Neutrophil (primary cell): ENCODE data around the gene TXNDC11.

Experiments
- H3K27ac ChIP-seq: fragments of 200-600 bp; sonication (generic); 2 replicates; pipeline ENCODE4 v1.5.1; 2016; ENCODE audit warnings: mild to moderate bottlenecking, moderate library complexity
- H3K27me3 ChIP-seq: fragments of 200-600 bp; sonication (generic); 2 replicates; pipeline ENCODE4 v1.6.0; 2016; ENCODE audit warnings: mild to moderate bottlenecking
- H3K36me3 ChIP-seq: fragments of 200-600 bp; sonication (generic); 2 replicates; pipeline ENCODE4 v1.5.1; 2017
- H3K4me1 ChIP-seq, 2 experiments: fragments of 200-600 bp in 1 of 2; sonication (generic) in 1 of 2; 1 replicate in 1 of 2; 2 replicates in 1 of 2; pipeline versions ENCODE4 v1.5.1 to v1.6.1; 2013 to 2016; ENCODE audit warnings: low read depth in 1 of 2, low read length in 1 of 2, mild to moderate bottlenecking in 1 of 2, moderate library complexity in 1 of 2; ENCODE audit not compliant: control insufficient read depth in 1 of 2, insufficient read depth in 1 of 2
- H3K4me3 ChIP-seq, 2 experiments: fragments of 200-600 bp in 1 of 2; sonication (generic) in 1 of 2; 1 replicate in 1 of 2; 2 replicates in 1 of 2; pipeline ENCODE4 v1.5.1; 2013 to 2016; ENCODE audit warnings: low read depth in 1 of 2, low read length in 1 of 2, mild to moderate bottlenecking in 1 of 2, moderate library complexity in 1 of 2
- H3K9me3 ChIP-seq: fragments of 200-600 bp; sonication (generic); 2 replicates; pipeline ENCODE4 v1.5.1; 2016
- TF ChIP-seq, protein P1 (sequence below): fragments of 200-600 bp; sonication (generic); IDR thresholded peaks from 2 replicates; pipeline ENCODE4 v1.5.1; 2016; ENCODE audit warnings: antibody characterized with exemption

Gene TXNDC11

DNA sequence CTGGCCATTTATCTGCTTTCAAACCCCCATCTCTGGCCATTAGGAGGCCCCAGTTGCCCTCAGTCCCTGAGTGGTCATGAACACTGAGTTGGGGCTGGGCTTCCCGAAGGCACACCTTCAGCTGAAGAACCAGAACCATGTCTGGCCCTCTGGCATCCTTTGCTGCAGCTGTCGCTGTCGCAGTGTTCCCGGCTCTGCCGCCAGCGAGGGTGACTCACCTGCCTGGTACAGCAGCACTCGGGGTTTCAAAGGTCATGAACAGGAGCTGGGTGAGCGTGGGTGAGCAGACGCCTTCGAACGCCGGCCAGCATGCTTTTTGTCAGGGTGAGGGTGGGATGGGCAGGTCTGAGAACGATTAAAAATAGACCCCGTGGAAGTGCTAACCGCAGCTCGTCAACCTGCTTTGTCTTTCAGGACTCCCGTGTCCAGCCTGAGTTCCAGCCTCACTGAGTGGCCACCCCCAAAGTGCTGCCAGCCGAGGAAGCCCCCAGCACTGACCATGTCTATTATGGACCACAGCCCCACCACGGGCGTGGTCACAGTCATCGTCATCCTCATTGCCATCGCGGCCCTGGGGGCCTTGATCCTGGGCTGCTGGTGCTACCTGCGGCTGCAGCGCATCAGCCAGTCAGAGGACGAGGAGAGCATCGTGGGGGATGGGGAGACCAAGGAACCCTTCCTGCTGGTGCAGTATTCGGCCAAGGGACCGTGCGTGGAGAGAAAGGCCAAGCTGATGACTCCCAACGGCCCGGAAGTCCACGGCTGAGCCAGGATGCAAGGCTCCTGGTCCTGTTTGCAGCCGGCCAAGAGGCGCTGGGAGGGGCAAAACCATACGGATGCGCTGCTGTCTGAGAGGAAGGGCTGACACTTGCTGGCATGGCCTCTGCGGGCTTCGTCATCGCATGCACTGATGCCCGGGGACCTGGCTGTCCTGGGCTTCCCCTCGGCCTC lies 66.8 kb downstream of the TXNDC11 start:
- H3K36me3 ChIP-seq, result peaks cover 64% of the 10 kb centered on the region
- peak overlapping the region; percentile 89 for H3K27ac ChIP-seq
- no peak overlapping the region for H3K4me3 ChIP-seq

GRCh38 chr16:11674818-11675560 lies 67.7 kb downstream of the TXNDC11 start:
- peaks cover 70 to 77% of the 10 kb centered on the region in 2 experiments for H3K4me1 ChIP-seq

More for the DNA sequence above, 66.8 kb downstream of the TXNDC11 start:
- peaks cover 70 to 77% of the 10 kb centered on the region in 2 experiments for H3K4me1 ChIP-seq
- H3K27me3 ChIP-seq, result no peaks in the 10 kb centered on the region
- TF ChIP-seq, protein P1, sequence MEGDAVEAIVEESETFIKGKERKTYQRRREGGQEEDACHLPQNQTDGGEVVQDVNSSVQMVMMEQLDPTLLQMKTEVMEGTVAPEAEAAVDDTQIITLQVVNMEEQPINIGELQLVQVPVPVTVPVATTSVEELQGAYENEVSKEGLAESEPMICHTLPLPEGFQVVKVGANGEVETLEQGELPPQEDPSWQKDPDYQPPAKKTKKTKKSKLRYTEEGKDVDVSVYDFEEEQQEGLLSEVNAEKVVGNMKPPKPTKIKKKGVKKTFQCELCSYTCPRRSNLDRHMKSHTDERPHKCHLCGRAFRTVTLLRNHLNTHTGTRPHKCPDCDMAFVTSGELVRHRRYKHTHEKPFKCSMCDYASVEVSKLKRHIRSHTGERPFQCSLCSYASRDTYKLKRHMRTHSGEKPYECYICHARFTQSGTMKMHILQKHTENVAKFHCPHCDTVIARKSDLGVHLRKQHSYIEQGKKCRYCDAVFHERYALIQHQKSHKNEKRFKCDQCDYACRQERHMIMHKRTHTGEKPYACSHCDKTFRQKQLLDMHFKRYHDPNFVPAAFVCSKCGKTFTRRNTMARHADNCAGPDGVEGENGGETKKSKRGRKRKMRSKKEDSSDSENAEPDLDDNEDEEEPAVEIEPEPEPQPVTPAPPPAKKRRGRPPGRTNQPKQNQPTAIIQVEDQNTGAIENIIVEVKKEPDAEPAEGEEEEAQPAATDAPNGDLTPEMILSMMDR, result no peak
- no peaks in the 10 kb centered on the region for H3K9me3 ChIP-seq

DNA sequence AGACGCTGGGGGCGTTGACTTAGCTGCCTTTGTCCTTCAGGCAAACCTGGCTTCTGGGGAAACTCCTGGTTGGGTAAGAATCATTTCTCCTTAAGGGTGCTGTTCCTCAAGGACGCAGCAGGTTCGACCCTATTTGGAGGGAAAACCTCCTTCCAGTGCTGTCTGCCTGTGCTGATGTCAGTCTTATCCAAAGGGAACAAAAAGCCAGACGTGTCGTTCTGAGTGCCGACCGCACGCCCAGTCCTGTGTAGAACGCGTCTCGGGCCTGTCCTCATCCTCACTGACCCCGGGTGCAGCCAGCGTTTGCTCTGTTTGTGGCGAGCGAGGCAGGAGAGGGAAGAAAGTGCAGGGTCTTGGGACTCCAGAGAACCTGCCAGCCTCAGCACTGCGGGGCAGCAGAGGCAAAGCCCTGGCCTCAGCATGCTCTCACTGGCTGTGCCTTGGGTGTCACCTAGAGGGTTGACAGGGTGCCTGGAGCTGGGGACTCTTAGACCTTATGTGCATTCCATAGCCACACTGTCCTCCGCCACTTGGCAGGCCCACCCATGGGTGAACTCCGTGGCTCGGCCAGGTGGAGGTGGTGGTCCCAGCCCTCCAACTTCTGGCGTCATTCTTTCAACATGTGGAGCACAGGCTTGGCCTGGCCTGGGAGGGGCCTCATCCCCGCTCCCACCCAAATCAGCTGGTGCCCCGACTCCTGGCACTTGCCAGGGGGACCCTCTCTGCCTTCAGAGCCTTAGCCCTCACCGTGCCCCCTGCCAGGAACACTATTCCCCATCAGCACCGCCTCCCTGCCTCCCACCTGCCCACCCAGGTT lies 68.4 kb downstream of the TXNDC11 start:
- TF ChIP-seq, protein P1, result no peak
- Histone ChIP-seq H3K27me3 (no peaks in the 10 kb centered on the region), H3K9me3 (no peaks in the 10 kb centered on the region), H3K4me1 (peaks cover 70 to 79% of the 10 kb centered on the region in 2 experiments), H3K27ac (peak overlapping the region; percentile 98), H3K4me3 (no peak overlapping the region), H3K36me3 (peaks cover 58% of the 10 kb centered on the region)

More at GRCh38 chr16:11674818-11675560, 67.7 kb downstream of the TXNDC11 start:
- no peaks in the 10 kb centered on the region for H3K9me3 ChIP-seq
- peak overlapping the region; percentile 98 for H3K27ac ChIP-seq
- TF ChIP-seq, protein P1, result no peak
- peaks cover 64% of the 10 kb centered on the region for H3K36me3 ChIP-seq
- H3K4me3 ChIP-seq, result no peak overlapping the region
- no peaks in the 10 kb centered on the region for H3K27me3 ChIP-seq

DNA sequence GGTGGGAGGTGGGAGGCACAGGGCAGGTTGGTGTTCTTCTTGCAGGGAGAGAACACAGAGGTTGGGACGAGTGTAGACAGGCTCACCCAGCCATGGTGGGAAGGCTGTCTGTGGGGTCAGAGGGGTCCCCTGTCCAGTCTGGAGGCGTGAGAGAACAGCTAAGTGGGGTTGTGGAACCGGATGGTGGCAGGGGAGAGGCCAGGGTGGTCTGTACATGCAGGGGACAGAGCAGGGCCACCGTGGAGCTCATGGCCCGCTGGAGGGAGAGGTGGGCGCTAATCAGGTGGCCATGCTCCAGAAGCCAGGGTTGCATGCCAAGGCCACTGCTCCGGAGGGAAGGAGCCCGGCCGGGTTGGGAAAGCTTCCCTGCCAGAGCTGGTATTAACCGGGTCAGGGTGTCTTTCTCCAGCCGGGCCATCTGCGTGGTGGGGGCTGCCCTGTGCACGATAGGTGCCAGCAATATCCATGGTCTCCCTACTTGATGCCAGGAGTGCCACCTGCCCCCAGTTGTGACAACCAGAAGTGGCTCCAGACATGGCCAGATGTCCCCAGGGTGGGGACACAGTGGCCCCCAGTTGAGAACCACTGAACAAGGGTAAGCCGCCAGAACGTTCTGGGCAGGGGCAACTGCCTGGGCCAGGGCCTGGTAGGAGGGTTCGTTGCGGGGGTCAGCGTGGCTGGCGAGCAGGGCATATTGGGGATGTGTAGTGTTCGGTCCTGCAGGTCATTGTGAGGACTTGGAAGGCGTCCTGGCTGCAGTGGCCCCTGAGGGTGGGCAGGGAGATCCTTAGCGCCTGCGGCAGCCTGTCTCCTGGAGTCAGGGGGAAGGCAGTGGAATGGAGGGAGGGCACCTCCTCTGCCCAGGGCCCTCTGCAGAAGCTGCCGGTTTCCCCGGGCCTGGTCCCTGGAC lies 69.3 kb downstream of the TXNDC11 start:
- Histone ChIP-seq H3K4me1 (peaks cover 68 to 82% of the 10 kb centered on the region in 2 experiments), H3K27ac (peak overlapping the region; percentile 98)

More for the DNA sequence above, 69.3 kb downstream of the TXNDC11 start:
- Histone ChIP-seq H3K4me3 (peak overlapping the region; percentile 29 to 54), H3K36me3 (peaks cover 50% of the 10 kb centered on the region), H3K9me3 (no peaks in the 10 kb centered on the region), H3K27me3 (no peaks in the 10 kb centered on the region)
- TF ChIP-seq, protein P1, result no peak
